ENCODE results near the gene MON1A.

The MON1A gene

GRCh38 chr3:49886922-49887265 lies 42.7 kb downstream of the MON1A start:
- no peak for DNase-seq

- no peak for DNase-seq
Observed at GRCh38 chr3:49883998-49884397, 45.6 kb downstream of the MON1A start.

DNA sequence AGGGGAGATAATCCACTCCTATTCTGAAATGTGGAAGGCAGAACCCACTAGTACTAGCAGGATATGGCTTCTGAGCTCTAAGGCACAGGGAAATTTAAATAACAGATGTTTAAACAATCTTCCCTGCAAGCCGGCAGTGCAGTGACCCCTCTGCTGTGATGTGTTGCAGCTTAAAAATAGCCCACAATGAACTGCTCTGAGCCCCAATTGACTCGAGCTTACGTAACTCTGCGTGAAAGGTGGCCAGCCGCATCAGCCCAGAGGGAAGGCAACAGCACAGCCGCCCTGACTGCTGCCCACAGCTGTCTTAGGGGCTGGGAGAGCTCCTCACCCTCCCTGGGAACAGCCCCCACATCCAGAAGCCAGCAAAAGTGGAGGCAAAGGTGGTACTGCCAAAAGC lies 47.4 kb downstream of the MON1A start:
- DNase-seq = no peak

- no peak for DNase-seq
Observed at GRCh38 chr3:49880581-49881315, 48.9 kb downstream of the MON1A start.

DNA sequence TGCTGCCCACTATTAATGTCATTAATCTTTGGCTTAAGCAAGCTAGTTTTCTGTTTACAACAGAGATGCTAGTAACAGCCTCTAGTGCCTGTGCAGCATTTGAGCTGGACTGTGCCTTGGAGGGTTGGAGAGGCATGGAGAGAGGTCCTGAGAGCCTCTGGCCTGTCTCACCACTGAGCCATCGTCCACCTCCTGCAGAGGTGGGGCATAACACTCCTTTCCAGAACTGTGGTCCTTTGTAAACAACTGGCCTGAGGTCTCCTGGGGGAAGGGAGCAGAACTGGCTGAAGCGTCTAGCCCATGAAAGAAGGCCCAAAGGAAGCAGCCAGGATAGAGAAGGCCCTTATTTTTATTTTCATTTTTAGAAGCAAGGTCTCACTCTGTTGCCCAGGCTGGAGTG lies 49.9 kb downstream of the MON1A start:
- DNase-seq = no peak

DNA sequence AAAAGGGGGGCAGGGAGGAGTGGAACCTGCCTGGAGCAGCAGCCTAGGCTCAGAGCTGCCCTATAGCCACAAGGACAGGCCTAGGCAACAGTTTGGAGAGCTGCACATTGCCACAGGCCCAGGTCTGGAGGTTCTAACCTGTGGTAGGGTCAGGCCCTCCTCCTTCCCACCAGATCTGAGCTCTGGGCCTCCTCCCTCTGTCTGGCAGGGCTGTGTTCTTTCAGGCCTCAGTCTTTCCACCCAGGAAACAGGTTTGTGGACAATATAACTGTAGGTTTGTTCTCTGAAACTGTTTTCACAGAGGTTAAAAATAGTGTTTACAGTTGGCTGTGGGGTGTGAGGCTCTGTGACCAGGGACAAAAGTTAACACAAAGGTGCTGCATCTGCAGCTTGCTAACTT lies 50.9 kb downstream of the MON1A start:
- no peak for DNase-seq

DNA sequence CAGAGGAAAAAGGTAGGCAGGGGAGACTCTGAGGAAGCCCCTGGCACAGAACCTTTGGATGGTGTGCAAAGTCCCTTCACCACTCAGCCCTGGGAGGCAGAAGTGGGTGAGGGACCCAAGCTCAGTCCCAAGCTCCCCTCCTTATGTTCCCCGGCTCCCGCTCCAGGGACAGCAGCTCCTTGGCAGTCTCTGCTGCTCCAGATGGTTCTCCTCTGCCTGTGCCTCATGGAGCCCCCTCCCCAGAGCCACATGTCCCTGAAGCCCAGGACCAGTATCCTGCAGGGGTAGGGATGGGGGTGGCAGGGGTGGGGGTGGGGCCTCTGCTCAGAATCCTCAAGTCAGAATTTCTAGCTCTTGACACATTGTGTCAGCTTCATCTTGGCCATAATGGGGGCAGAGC lies 51.9 kb downstream of the MON1A start:
- DNase-seq = no peak

- DNase-seq = no peak
Observed at GRCh38 chr3:49876567-49876966, 53.0 kb downstream of the MON1A start.

DNA sequence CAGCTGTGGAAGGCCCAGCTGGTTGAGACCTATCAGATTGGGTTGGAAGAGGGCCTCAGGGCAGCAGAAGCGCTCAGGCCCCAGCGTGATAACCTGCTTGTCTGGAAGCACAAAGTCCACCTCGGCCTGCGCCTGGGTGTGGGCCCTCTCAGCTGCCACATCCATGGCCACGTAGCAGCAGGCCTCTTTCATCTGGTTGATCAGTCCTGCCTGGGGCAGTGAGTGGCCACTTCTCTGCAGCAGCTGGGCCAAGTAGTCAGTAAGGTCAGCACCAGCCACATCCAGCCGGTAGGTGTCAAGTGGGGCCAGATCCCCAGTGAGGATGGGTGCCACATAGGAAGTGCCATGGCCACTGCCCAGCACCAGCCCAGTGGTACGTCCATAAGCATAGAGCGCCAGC lies 56.0 kb downstream of the MON1A start:
- DNase-seq = no peak

DNA sequence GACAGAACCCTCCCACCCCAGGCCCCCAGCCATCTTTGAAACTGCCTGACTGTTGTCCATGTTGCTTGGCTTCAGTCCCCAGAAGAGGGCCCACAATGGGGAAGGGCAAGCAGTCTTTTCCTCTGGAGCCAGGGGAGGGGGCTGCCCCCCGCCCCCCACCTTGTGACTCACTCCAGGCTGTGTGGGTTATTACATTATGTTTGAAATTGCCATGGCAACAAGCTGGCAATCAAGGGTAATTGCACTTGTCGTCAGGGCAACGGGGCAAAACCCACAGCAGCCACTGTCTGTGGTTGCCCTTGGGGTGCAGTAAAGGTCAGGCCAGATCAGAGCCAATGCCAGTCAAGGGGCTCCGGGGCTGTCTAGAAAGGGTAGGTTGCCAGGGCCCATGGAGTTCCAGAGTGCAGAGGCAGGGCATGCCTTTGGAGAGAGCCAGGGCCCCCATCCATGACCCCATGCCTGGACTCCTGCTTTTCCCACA lies 56.8 kb downstream of the MON1A start:
- DNase-seq = no peak

- DNase-seq = no peak
Observed at GRCh38 chr3:49871531-49872153, 58.0 kb downstream of the MON1A start.

- no peak for DNase-seq
Observed at GRCh38 chr3:49869525-49870126, 60.0 kb downstream of the MON1A start, which contains the start of gene CAMKV. Gene CAMKV (minus strand): TSS chr3:49869906. CDS start chr3:49862388, 7,518 bp downstream.

GRCh38 chr3:49868862-49869466 lies 60.6 kb downstream of the MON1A start:
- no peak for DNase-seq

- no peak for DNase-seq
Observed at GRCh38 chr3:49867871-49868321, 61.7 kb downstream of the MON1A start.

DNA sequence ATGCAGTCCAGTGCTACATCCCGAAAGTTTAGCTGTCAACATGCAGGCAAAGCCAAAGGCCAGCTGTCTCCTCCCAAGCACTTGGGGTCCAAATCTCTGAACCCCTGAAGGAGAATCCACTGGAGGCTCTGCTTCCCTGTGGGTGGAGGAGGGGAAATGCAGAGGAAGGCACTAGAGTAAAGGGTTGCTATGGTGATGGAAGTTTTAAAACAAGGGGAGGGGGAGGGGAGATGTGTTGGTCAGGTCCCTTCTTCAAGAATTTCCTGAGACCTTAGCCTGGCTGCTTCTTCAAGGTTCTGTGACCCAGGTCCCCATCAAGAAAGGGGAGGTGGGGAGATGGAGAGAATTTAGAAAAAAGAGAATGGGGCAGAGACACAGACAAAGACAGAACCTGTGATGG lies 62.2 kb downstream of the MON1A start:
- DNase-seq = no peak

- no peak for DNase-seq
Observed at GRCh38 chr3:49865198-49865784, 64.3 kb downstream of the MON1A start.

DNA sequence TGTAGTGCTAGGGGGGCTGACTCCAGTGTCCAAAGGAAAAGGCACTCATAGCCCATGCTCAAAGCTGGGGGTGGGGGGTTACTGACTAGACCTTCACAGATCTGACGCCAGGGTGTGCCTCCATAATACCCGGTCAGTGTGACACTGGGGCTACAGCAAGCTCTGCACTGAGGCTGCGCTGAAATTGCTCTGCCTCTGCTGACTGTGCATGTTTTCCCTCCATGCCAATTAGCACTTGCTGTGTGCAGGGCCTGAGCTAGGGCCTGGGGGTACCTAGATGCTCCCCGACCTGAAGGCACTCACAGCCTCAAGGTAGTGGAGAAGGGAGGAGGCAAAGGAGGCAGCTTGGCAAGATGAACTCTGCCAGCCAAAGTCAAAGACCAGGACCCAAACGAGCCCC lies 65.1 kb downstream of the MON1A start:
- no peak for DNase-seq

DNA sequence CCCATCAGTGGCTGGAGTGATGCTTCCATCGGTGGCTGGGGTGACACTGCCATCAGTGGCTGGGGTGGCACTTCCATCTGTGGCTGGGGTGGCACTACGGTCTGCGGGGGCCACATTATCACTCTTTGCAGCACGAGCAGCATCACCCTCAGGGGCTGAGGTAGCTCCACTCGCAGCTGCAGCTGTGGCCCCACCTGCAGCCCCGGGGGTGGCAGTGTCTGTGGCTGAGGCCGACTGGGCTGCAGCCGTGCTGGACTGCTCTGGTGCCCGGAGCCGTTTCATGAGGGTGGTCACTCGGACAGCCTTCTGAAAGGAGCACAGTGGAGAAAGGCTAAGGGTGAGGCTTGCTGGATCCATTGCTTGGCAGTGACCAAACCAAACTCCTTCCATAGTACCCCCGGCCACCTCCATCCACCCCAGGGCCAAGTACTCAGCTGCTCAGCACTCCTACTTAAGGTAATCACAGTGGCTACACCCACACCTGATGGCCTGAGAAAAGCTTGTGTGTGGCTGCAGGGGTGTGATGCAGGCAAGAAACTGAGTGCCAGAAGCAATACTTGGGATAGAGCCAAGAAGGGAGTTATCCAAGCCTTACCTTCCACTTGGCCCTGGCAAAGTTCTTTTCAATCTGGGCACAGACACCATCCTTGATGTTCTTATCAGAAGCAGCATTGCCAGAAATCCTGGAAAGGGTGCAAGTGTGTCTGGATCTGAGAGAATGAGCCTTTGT lies 69.9 kb downstream of the MON1A start:
- DNase-seq = no peak

Measured in NCI-H1417 treated with DMSO at 0.1 percent for 48 hours (cell line).